GM23338 (cell line): Measurements from ENCODE around the gene ZNF496.

ENCODE experiments used
- CREB1 ChIP-seq: fragments of 250-450 bp; sonication (Bioruptor Pico); IDR thresholded peaks from 2 replicates; pipeline ENCODE4 v1.5.0; 2020; ENCODE audit warnings: low read depth, mild to moderate bottlenecking, moderate library complexity
- EZH2 ChIP-seq: fragments of 200-600 bp; sonication (generic); IDR thresholded peaks from one replicate; pipeline ENCODE4 v1.8.0; 2017; ENCODE audit warnings: antibody characterized with exemption, mild to moderate bottlenecking, low read depth; ENCODE audit not compliant: unreplicated experiment
- JUNB ChIP-seq: IDR thresholded peaks from one replicate; pipeline ENCODE4 v1.6.1; 2016; ENCODE audit warnings: antibody characterized with exemption; ENCODE audit not compliant: unreplicated experiment
- POLR2AphosphoS5 ChIP-seq: IDR thresholded peaks from 2 replicates; pipeline ENCODE4 v1.6.1; 2016; ENCODE audit warnings: antibody characterized with exemption, low read depth
- TF ChIP-seq, protein P1 (sequence below), 2 experiments: fragments of 200-600 bp in 1 of 2; sonication (generic) in 1 of 2; conservative IDR thresholded peaks; 2 replicates each; pipeline versions ENCODE4 v1.5.1 to v1.6.1; 2016 to 2017; ENCODE audit warnings: antibody characterized with exemption in 2 of 2, low read depth in 2 of 2, mild to moderate bottlenecking in 2 of 2, moderate library complexity in 1 of 2
- TF ChIP-seq, protein P2 (sequence below): IDR thresholded peaks from one replicate; pipeline ENCODE4 v1.6.1; 2018; ENCODE audit warnings: antibody characterized with exemption; ENCODE audit not compliant: unreplicated experiment

DNA sequence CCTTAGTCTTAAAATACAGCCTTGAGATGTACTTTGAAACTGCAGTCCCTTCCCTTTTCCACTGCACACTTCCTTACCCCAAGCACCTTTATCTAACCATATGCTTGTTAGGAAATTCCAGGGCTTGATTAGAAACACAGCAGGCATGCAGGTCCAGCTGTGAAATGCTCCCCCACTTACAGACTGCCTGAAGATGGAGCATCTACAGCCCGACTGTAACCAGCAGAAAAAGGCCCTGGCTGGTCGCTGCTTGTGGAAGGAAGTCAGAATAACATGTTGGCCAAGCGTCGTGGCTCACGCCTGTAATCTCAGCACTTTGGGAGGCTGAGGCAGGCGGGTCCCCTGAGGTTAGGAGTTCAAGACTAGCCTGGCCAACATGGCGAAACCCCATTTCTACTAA lies 38.6 kb downstream of the ZNF496 start:
- TF ChIP-seq, protein P1, sequence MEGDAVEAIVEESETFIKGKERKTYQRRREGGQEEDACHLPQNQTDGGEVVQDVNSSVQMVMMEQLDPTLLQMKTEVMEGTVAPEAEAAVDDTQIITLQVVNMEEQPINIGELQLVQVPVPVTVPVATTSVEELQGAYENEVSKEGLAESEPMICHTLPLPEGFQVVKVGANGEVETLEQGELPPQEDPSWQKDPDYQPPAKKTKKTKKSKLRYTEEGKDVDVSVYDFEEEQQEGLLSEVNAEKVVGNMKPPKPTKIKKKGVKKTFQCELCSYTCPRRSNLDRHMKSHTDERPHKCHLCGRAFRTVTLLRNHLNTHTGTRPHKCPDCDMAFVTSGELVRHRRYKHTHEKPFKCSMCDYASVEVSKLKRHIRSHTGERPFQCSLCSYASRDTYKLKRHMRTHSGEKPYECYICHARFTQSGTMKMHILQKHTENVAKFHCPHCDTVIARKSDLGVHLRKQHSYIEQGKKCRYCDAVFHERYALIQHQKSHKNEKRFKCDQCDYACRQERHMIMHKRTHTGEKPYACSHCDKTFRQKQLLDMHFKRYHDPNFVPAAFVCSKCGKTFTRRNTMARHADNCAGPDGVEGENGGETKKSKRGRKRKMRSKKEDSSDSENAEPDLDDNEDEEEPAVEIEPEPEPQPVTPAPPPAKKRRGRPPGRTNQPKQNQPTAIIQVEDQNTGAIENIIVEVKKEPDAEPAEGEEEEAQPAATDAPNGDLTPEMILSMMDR (conservative IDR thresholded peaks at IDR 0.05; ENCODE audit: low read depth in 2 of 2), result no peak
- TF ChIP-seq, protein P2, sequence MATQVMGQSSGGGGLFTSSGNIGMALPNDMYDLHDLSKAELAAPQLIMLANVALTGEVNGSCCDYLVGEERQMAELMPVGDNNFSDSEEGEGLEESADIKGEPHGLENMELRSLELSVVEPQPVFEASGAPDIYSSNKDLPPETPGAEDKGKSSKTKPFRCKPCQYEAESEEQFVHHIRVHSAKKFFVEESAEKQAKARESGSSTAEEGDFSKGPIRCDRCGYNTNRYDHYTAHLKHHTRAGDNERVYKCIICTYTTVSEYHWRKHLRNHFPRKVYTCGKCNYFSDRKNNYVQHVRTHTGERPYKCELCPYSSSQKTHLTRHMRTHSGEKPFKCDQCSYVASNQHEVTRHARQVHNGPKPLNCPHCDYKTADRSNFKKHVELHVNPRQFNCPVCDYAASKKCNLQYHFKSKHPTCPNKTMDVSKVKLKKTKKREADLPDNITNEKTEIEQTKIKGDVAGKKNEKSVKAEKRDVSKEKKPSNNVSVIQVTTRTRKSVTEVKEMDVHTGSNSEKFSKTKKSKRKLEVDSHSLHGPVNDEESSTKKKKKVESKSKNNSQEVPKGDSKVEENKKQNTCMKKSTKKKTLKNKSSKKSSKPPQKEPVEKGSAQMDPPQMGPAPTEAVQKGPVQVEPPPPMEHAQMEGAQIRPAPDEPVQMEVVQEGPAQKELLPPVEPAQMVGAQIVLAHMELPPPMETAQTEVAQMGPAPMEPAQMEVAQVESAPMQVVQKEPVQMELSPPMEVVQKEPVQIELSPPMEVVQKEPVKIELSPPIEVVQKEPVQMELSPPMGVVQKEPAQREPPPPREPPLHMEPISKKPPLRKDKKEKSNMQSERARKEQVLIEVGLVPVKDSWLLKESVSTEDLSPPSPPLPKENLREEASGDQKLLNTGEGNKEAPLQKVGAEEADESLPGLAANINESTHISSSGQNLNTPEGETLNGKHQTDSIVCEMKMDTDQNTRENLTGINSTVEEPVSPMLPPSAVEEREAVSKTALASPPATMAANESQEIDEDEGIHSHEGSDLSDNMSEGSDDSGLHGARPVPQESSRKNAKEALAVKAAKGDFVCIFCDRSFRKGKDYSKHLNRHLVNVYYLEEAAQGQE, result no peak
- no peak for TF ChIP-seq POLR2AphosphoS5
- no peak for TF ChIP-seq EZH2
- TF ChIP-seq CREB1, result no peak
- TF ChIP-seq JUNB, result no peak
